Breast epithelium (tissue), 3 donors: Measurements from ENCODE around the gene GRB2.
"Not testable (repeated sequence)": the region's sequence is repeated elsewhere in the genome, so short reads cannot be mapped to it uniquely, and the experiment has no call there.

Experiments used
- POLR2A ChIP-seq: fragments of 450-650 bp; IDR thresholded peaks from one replicate; pipeline ENCODE4 v1.6.1; 2016; ENCODE audit warnings: antibody characterized with exemption, mild to moderate bottlenecking, moderate library complexity
- POLR2AphosphoS5 ChIP-seq, 3 donors: sonication (generic); formaldehyde crosslinking; IDR thresholded peaks; one replicate each; pipeline ENCODE4 v1.6.1; 2017; ENCODE audit warnings: antibody characterized with exemption in 3 of 3
- TF ChIP-seq, protein P1 (sequence below), 3 donors: fragments of 450-650 bp; IDR thresholded peaks; one replicate each; pipeline ENCODE4 v1.5.1; 2016 to 2017; ENCODE audit warnings: antibody characterized with exemption in 3 of 3, mild to moderate bottlenecking in 3 of 3, moderate library complexity in 3 of 3

DNA sequence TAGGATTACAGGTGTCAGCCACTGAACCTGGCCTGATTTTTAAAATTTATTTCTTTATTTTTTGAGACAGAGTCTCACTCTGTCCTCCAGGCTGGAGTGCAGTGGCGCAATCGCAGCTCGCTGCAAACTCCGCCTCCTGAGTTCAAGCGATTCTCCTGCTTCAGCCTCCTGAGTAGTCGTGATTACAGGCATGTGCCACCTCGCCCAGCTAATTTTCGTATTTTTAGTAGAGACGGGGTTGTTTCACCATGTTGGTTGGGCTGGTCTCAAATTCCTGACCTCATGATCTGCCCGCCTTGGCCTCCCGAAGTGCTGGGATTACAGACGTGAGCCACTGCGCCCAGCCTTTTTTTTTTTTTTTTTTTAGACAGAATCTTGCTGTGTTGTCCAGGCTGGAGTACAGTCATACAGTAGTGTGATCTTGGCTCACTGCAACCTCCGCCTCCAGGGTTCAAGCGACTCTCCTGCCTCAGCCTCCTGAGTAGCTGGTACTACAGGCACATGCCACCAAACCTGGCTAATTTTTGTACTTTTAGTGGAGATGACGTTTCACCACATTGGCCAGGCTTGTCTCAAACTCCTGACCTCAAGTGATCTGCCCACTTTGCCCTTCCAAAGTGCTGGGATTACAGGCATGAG is 112.5 kb downstream of the GRB2 start:
- TF ChIP-seq, protein P1, sequence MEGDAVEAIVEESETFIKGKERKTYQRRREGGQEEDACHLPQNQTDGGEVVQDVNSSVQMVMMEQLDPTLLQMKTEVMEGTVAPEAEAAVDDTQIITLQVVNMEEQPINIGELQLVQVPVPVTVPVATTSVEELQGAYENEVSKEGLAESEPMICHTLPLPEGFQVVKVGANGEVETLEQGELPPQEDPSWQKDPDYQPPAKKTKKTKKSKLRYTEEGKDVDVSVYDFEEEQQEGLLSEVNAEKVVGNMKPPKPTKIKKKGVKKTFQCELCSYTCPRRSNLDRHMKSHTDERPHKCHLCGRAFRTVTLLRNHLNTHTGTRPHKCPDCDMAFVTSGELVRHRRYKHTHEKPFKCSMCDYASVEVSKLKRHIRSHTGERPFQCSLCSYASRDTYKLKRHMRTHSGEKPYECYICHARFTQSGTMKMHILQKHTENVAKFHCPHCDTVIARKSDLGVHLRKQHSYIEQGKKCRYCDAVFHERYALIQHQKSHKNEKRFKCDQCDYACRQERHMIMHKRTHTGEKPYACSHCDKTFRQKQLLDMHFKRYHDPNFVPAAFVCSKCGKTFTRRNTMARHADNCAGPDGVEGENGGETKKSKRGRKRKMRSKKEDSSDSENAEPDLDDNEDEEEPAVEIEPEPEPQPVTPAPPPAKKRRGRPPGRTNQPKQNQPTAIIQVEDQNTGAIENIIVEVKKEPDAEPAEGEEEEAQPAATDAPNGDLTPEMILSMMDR (IDR thresholded peaks at IDR 0.05), result not testable (repeated sequence)
- TF ChIP-seq POLR2AphosphoS5 (IDR thresholded peaks at IDR 0.05); POLR2A: not testable (repeated sequence)
